GM10847 (cell line): ENCODE data around the gene RFXANK.

ENCODE experiments used
- POLR2A ChIP-seq: IDR thresholded peaks from 2 replicates; pipeline ENCODE4 v1.6.1; 2011; ENCODE audit not compliant: insufficient read length; ENCODE audit errors: extremely low read depth

The RFXANK gene

GRCh38 chr19:19186742-19187141 is 5.3 kb upstream of the RFXANK start:
- no peak for TF ChIP-seq POLR2A

GRCh38 chr19:19191768-19192077 is 335 bp upstream of the RFXANK start:
- no peak for TF ChIP-seq POLR2A

DNA sequence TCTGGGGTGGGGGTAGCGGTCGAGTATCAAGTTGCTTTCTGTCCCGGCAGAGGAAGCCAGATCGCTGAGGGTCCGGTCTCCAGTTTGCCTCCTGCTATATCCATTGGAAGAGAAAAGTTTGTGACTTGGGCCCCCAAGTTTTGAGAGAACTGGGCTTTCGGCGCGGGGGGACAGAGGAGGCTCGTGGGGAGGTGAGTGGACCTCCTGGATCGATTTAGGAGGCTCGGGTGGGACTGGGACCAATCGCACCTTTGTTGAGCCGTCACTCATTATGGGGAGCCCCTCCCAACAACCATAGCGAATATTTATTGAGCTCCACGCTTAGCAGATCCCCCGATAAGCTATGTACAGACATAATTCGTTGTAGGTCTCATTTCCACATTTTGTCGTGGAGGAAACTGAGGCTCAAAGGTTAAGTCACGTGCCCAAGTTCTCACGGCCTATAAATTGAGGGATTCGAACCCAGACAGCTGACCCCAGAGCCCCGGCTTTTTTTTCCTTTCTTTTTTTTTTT is 909 bp downstream of the RFXANK start:
- TF ChIP-seq POLR2A: peak; percentile 41

- no peak for TF ChIP-seq POLR2A
Measured at GRCh38 chr19:19193926-19194325, 1.9 kb downstream of the RFXANK start.

DNA sequence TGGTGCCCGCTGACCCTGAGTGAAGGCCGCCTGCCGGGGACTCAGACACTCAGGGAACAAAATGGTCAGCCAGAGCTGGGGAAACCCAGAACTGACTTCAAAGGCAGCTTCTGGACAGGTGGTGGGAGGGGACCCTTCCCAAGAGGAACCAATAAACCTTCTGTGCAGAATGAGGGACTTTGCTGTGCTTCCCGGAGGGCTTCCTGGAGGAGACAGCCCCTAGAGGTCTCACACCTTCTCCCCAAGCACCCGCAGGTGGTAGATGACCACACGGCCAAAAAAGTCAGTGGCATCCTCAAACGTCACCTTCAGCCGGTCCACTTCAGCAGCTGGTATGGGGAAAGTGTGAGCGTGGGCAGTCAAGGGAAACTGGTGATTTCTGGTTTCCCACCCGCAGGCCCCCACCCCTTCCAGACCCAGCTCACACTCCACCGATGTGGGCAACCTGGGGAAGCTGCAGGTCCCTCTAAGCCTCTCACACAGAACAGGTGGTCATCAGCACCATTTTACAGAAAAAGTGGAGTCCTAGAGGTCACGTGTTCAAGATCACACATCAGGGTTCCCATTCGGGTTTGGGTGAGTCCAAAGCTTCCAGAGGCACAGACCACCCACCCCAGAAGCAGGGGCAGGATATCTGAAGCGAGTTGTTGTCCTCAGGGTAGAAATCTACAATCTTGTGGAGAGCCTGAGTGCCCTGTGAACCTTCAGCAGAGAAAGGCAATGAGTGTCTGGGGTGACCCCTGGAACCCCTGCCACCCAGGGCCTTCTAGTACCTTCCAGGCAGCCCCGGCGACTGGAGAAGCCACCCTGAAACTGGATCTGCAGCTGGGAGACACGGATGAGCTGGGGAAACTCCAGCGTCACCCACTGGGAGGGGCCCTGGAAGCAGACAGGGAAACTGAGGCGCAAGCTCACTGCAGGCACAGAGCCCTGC is 9.9 kb downstream of the RFXANK start:
- TF ChIP-seq POLR2A: no peak

GRCh38 chr19:19202707-19203011 is 10.6 kb downstream of the RFXANK start:
- no peak for TF ChIP-seq POLR2A

- TF ChIP-seq POLR2A: no peak
Measured at GRCh38 chr19:19203012-19203856, 11.2 kb downstream of the RFXANK start, which contains the start of gene NR2C2AP. NR2C2AP (minus strand) TSS chr19:19203414; CDS start chr19:19203060, 354 bp downstream.

- TF ChIP-seq POLR2A: no peak
Measured at GRCh38 chr19:19204181-19204580, 12.1 kb downstream of the RFXANK start.

DNA sequence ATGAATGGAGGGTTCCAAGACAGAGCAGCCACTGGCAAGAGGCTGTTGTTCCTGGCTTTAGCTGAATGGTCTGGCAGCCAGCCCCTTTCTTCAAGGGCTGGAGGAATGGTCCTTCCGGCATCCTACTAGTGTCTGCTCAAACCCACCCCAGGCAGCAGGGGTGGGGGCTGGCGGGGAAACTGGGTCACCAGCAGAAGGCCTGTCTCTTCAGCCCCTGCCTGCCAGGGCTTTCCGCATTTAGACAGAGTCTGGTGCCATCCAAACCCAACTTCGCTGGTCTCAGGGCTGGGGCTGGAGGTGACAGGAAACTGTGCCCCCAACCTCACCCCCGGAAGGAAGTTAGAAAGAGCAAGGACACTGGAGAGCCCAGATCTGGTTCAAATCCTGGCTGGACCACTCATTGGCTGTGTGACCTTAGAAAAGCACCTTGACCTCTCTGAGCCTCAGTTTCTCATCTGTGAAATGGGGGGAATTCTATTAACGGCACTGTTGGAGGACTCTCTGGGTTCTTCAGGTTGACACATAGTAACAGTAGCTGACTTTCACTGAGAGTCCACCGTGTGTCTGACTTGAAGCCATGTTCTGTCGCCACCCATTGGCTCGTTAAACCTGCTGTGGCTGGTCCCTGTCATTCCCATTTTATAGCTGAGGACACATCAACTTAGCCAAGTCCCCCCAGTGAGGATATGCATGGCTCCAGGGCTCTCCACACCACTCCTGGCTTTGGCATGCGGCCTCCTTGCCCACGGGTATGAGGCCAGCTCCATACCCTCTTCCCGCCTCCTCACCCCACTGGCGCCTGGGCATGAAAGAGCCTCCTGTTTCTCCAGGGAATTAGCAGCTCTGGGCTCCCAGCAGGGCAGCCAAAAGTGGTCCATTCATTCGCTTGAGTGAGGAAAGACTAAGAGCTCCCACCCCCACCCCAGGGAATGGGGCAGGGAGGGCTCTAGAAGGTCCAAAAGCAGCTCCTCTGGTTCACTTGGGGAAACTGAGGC is 13.7 kb downstream of the RFXANK start:
- no peak for TF ChIP-seq POLR2A

GRCh38 chr19:19206938-19207337 is 14.9 kb downstream of the RFXANK start:
- no peak for TF ChIP-seq POLR2A

GRCh38 chr19:19207637-19208572 is 15.8 kb downstream of the RFXANK start:
- no peak for TF ChIP-seq POLR2A

DNA sequence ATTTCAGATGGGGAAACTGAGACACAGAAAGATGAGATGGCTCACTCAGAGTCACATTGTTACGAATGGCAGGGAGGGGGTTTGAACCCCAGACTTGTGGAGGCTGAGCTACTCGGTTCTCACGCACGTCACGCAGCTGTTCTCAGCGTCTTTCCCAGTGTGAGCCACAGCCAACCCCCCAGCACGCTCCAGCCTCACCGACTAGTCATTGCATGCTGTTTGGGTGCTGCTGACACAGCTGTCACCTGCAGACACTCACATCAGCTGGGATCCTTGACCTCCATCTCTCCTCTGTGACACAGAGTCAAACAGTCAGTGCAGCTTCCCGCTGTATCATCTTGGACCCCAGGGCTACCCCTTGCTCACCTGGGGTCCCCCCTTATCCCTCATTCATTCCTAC is 17.3 kb downstream of the RFXANK start:
- no peak for TF ChIP-seq POLR2A

GRCh38 chr19:19211499-19212420 is 19.7 kb downstream of the RFXANK start, which contains the start of gene NCAN:
NCAN (plus strand) TSS chr19:19211958; CDS start chr19:19216954, 4,996 bp downstream.
- TF ChIP-seq POLR2A: no peak
